Stimulated activated CD8-positive, alpha-beta memory T cell treated with anti-CD3 and anti-CD28 coated beads, Interleukin-15, amount 100 ng/mL, for 24 hours (primary cell): ENCODE measurements around the gene LRRC2.
"Not testable (repeated sequence)": the region's sequence is repeated elsewhere in the genome, so short reads cannot be mapped to it uniquely, and the experiment has no call there.

Source experiments
- DNase-seq: peaks from one replicate; pipeline ENCODE4 v3.0.0-alpha.2; 2020; ENCODE audit warnings: low read depth

The LRRC2 gene, protein sequence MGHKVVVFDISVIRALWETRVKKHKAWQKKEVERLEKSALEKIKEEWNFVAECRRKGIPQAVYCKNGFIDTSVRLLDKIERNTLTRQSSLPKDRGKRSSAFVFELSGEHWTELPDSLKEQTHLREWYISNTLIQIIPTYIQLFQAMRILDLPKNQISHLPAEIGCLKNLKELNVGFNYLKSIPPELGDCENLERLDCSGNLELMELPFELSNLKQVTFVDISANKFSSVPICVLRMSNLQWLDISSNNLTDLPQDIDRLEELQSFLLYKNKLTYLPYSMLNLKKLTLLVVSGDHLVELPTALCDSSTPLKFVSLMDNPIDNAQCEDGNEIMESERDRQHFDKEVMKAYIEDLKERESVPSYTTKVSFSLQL

DNA sequence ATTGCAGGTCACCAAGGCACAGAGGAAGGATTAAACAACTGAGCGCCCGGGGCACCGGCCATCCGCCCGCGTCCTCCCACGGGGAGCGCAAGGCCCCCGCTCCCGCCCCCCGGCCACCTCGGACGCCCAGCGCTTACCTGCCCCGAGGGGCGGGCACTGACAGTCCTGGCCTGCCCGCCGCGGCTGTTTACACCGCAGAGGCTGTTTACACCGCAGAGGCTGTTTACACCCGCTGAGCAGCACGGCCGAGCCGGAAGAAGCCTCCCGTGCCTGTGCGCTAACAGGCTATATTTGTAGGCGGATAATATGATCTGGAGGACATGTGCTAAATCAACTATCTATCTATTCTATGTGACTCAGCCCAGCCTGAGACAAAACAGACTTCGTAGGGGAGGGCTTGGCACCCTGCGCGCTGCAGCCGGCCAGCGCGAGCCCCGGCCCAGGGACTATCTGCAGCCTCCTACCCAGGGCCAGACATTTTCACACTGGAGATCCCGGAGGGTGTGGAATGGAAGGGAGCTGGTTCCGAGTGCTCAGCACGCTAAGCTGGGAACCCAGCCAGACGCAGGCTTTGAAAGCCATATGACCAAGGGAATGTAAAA lies at the start of gene LRRC2:
Gene LRRC2, minus strand, starts transcription at position 263 of the 602 bp plus-strand sequence. CDS start 14,711 bp downstream, outside the sequence.
- no peak for DNase-seq

DNA sequence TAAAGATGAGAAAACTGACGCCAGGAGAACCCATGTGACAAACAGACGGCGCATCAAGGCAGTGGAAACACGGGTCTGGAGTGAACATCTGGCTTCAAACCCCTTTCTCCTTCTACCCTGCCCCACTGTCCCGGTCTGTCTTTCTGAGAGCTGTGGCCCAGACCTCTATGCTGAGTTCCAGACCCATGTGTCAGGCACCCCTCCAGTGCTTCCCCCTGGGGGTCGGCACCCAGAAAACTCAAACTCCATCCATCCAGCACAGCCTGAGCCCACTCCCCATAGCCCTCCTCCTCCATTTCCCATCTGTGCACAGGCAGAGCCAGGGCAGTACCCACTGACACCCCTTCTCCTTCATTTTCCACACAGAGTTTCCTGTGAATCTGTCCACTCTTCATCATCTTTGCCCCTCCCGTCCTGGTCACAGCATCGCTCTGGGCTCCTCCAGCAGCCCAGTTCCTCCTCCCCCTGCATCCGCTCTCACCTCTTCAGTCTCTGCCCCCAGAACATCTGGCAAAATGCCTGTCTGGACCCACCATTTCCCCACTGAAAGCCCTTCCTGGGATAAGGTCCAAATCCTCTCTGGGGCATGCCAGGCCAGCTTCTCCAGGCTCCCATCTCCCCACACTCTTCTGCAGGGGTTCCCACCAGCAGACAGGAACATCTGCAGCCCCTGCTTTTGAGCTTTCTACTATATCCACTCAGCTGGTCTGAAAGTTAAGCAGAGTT lies 49.1 kb upstream of the LRRC2 start:
- no peak for DNase-seq

DNA sequence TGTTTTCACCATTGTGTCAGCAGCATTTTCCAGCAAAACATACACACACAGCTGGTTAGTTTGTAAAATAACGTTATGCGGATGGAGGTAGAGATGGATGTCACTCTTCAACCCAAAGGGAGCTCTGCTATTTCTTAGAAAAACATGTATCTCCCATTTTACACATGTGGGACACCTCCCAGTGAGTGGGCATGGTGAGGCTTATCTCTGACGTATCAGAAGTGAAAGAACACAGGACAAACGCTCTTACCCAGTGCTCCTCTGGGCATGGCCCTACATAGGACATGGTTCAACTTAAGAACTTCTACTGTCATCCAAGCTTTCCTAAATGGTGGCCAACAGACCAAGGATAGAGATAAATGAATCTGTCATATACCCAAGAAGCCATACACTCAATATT lies 48.3 kb upstream of the LRRC2 start:
- no peak for DNase-seq

DNA sequence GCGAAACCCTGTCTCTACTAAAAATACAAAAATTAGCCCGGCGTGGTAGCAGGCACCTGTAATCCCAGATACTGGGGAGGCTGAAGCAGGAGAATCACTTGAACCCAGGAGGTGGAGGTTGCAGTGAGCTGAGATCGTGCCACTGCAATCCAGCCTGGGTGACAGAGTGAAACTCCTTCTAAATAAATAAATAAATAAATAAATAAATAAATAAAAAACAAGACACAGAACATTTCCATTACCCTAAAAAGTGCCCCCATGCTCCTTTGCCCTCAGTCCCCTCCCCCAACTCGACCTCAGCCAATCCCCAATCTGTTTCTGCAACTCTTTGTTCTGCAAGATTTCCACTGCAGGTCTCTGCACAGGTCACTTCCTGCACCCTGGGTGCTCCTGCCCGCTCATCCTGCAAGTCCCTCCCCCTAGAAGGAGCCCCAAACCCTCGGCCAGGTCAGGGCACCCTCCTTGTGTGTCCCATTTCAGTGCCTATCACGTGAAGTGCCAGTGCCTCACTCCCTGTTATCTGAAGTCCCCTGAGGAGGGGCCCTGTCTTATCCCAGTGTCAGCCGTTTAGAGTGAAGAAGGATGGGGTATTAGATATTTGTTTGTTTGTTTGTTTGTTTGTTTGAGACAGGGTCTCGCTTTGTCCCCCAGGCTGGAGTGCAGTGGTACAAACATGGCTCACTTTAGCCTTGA lies 47.4 kb upstream of the LRRC2 start:
- DNase-seq = no peak

DNA sequence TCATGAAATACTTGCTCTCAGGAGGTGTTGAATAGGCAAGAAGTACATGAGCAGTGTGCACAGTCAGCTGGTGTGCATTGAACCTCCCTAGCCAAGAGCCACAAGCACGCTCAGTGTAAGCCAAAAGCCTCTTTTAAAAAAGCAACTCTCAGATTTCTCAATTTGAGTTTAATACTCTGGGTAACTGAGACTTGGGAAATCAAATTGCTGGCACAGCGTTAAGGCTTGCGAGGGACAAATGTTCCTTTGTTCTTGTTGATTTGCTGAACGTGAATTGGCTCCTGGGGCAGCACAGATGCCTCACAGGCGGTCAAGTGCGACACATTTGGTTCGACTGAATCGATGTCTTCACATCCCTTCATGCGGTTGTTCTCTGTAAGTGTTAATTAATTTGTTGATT lies 46.2 kb upstream of the LRRC2 start, which contains the start of gene FAM240A:
Gene FAM240A, plus strand, starts transcription at position 202 of the 400 bp plus-strand sequence. Its CDS starts 159 bp downstream, at position 361.
- DNase-seq = no peak

DNA sequence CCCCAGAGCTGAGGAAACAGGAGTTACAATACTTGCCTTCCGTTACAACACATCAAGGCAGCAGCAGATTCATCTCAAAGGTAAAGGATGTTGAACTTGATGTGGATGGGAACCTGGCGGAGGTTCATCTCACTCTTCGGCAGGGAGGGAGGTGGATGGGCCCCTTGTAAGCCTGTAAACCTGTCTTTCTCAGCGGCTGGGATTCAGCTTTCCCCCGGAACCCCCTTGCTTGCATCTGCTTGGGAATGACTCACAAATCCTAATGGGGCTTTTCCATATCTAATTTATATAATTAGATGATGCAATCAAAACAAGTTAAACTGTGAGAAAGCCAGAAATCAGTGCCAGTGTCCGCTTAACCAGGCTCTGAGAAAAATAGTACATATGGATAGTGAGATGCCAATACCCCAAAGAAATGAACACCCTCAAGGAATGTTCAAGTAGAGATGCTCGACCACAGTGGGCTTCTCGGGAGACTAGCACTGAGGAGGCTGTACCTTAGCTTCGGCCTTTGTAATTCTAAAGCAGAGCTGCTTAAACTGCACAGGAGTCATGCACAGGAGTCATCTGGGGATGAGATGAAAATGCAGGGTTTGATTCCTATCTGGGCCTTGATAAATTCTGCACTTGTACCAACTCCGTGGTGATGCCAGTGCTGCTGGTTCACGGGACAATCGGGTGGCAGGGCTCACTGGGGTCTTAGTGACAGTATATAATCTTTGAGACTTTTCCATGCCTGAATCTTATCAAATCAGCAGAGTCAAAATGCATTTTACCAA lies 44.0 kb upstream of the LRRC2 start:
- no peak for DNase-seq

DNA sequence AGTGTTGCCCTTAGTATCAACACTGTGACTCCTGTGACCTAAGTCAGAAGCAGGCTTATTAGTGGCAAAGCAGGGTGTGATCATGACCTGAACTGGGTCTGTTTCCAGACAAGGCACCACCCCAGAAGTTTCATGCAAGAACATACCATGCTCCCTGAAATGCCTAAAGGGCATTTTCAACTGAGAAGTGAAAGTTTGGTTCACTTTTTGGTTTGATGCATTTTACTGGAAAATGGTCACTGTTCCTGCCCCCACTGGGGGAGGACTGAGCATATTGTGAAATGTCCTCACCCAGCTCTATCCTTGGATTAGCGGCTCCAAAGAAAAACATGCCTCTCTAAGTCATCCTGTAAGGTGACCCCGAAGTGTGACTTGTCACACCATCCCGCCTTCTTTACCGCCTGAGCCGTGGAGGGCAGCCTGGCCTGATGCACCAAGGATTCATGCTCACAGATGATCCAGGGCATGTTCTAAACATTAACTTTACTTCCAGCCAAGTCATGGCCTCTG lies 43.2 kb upstream of the LRRC2 start:
- no peak for DNase-seq

DNA sequence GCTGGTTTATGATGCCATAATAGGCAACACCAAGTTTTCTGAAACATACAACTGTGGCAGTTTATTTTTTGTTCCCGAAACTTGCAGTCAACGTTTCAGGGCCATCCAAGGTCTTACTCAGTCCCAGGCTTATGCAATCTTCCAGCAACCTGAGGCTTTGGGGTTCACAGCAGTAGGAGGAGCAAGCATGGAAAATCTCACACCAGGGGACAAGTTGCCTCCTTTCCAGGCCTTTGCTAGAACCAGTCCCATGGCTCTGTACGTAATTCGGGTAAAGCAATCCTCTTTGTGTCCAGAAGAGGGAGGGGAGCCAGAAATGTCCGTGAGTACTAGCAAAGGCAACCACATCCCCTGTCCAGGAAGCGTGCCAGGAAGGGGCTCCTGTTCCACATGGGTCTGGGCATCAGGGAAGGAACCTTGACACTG lies 41.5 kb upstream of the LRRC2 start:
- no peak for DNase-seq

DNA sequence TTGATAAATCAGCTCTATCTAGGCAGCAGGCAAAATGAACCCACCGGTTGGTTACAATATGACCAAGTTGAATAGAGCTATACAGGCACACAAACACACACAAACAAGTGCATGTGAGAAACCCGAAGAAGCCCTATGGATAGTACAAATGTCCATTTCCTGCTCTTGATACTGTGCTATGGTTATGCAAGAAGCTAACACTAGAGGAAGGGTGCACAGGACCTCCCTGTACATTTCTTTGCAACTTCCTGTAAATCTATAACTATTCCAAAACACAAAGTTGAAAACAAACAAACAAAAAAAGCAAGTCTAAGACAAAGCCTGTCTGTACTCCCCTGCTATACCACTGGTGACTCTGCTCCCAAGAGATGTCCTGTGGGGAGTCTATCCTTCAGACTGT lies 38.0 kb upstream of the LRRC2 start:
- no peak for DNase-seq

DNA sequence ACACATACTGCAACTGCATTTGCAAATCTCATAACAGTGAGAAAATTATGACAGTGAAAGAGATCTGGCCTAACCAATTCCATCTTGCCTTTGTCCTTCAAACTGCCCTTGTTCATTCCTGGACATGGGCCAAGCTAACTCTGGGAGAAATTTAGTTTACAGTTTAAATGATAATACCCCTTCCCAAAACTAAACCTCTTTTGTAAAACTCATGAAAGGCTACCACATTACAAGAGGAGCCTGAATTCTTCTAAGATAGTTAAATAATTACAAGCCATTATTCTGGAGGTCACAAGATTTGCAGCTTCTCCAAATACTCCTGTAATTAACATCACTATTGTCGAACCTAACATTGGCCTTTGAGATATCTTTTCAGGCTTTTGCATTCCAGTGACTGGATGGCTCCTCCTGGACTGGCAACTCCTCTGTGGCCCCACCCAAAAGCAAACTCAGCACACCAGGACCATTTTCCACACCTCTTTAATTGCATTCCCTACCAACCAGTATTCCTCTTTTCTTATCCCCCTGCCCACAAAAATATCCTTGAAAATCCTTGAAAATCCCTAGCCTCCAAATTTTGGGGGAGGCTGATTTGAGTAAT lies 37.4 kb upstream of the LRRC2 start:
- DNase-seq = no peak

DNA sequence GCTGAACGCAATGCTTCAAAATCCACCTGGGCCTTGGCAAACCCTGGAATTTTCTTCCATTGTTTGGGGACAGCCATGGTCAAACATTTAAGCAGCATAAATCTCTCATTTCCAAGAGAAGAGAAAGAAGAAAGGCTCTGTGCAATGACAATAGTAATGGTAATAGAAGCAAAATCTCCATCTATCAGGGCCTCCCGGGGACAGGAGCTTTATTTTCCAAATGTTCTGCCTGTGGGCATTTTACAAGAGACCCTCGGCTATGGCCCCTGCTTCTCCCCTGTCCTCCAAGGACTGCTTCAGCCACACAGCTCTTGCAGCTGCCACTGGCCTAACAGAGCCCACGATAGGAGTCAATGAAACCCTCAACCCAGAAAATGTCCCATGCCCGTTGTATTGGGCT lies 33.5 kb upstream of the LRRC2 start:
- DNase-seq = no peak

DNA sequence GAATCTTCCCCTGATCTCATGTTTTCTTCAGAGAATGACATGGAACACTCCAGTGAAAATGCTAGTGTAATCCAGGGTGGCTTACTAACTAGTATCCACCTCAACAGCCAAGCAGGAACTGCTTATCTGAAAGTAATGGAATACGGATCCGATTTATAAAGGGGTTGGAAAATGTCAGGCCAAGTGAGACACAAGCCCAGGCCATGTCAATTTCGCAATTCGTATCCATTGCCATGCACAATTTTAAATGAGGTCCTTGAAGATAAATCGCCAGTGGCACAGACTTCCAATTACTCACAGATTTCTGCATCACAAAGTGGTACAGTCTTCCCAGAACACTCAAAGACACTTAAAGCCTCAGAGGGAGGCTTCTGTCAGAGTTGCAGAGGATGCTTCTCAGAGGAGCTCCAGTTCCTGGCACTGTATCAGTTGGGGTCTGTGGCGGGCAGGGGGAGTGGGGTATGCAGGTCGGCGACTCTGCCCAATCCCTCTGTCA lies 29.8 kb upstream of the LRRC2 start:
- no peak for DNase-seq

DNA sequence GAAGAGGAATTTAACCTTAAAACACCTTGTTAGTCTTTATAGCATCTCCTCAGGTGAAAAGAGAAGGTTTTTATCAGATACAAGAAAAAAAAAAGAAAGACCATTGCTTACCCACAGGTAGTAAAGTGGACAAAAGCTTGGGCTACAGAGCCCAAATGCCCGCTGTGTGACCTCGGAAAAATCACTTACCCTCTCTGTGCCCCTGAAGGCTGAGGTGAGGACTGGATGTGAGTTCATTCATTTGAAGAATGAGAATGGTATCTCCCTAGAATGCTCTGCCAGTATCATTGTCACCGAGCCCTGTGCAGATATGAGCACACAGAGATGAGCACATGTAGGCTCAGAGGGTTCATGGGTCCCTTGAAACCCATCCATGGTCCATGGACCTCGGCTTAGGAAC lies 28.6 kb upstream of the LRRC2 start:
- DNase-seq = no peak

DNA sequence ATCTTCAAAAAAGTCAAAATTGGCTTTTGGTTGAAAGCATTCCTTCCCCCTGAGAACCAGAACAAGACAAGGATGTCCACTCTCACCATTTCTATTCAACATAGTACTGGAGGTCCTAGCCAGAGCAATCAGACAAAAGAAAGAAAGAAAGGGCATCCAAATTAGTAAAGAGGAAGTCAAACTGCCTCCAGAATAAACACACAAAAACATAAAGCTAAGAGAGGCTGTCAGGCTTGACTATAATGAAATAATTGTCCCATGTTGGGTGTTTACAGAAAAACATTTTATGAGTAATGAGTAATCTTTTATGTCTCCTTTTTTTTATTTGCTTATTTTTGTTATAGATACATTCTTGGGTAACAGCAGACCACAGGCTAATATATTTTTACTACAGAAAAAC lies 27.9 kb upstream of the LRRC2 start:
- no peak for DNase-seq

DNA sequence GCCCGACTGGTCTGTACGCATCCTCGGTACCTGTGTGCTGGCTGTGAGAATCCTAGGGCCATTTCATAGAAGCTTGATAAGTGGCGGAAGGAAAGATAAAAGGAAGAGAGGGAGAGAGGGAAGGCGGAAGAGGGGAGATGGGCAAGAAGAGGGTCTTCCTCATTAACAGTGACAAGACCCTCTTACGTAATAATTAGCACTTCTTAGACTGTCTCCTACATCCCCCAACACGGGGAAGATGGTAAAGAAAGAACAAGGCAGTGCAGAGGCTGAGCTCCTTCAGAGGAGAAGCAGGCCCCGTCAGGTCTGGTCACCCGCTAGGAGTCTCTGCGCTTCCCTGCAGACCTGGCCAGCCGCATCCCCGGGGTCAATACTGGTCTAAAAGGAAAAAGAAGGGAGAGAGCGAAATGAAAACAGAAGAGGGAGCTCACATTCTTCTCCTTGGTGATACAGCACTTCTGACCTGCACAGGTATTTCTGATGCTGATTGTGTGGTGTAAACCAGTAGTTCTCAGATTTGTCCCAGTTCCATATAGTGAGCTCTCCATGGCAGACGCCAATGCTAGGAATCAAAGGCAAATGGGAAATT lies 27.3 kb upstream of the LRRC2 start:
- no peak for DNase-seq

DNA sequence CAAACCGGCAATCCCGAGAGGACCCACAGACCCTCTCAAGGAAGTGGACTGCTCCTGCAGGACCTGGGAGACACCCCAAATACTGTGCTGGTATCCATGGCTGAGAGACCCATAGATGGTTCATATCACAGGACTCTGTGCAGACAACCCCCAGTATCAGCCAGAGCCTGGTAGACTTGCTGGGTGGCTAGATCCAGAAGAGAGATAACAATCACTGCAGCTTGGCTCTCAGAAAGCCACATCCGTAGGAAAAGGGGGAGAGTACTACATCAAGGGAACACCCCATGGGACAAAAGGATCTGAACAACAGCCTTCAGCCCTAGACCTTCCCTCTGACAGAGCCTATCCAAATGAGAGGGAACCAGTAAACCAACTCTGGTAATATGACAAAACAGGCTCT lies 21.2 kb upstream of the LRRC2 start:
- not testable (repeated sequence) for DNase-seq

DNA sequence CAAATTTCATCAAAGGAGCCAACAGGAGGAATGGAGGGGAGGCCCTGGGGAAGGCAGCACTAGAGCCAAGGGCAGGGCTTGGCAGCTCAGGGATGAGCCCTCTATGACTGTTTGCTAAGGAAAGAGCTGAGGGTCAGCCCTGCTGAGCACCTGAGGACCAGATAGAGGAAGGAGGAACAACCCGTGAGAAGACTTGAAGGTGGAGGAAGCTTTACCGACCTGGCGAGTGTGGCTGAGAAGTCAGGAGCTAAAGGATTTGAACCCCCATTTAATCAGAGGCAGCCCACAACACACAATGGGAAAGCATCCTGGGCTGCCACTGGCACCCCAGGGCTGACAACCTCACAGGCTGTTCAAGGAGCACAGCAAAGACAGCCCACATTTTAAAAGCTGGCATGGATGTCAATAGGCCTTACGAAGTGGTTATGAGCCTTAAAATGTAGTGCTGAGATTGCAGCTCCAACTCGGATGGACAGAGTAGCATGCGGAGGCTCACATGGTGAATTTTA lies 20.7 kb upstream of the LRRC2 start:
- no peak for DNase-seq

DNA sequence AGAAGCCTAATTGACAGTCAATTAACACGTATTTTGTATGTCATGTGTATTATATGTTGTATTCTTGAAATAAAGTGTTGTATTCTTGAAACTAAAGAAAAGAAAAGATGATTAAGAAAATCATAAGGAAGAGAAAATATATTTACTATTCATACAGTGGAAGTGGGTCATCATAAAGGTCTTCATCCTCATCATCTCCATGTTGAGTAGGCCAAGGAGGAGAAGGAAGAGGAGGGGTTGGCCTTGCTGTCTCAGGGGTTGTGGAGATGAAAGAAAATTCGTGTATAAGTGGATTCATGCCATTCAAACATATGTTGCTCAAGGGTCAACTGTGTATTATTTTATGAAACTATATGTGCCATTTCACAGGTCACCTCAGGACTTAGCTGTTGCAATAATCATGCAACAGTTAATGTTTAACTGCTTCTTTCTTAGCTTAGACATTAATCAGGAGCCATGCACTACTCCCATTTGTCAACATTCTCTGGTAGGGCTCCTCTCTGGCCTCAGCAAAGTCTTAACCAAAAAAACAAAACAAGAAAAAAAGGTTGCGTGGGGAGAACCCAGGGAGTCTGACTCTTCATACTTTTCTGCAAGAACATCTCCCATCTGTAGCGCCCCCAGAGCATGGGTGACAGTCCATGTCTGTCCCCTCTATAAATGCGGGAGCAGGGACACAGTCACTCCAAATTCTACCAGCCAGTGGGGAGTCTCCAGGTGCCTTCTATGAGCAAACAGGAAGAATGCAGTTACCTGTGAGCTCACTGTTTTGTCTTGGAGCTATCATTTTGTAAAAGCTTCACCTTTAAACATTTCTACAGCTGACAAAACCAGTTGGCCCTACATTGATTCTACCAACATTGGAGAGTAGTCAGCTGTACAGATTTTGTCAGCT lies 19.9 kb upstream of the LRRC2 start:
- DNase-seq = no peak
